GM18520 (cell line): ENCODE data around the gene BBS9.

ENCODE experiments used
- ATAC-seq: cut with Tn5 transposase; IDR thresholded peaks from one replicate; pipeline ENCODE4 v1.9.1; 2021; ENCODE audit not compliant: unreplicated experiment

Gene BBS9

GRCh38 chr7:33536398-33537103 lies 407.2 kb downstream of the BBS9 start:
- no peak for ATAC-seq

DNA sequence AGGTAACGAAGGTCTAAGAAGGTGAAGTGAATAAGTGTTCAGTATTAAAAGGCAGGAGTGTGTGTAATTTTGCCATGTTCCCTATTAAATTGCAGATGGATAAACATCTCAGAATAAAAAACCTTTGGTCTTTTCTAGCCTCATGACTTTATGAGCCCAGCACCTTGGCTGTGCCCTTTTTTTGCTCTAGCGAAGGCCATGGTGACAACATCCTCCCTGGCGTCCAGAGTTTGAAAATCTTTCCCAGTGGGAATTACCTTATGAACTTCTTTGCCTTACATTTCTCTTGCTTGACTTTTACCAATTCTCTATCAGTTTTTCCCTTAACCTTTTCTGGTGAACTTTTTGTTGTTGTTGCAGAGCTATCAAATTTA lies 407.7 kb downstream of the BBS9 start:
- ATAC-seq: no peak

DNA sequence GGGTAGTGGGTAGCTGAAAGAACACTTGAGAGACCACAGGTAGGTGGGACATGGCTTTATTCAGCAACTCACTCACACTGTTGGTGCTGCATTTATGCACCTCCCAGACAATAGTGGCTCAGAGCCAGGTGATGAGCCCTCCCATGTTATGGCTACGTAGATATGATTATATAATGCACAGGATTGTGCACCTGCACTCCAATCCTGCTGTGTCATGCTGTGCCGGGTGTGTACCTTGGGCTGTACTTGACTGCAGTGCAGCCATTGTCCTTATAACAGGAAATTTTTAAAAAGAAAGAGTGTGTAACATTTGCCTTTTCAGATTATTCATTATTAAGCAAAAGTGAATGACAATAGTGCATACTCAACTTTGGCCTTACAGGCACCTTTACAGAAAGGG lies 409.8 kb downstream of the BBS9 start:
- ATAC-seq: no peak

DNA sequence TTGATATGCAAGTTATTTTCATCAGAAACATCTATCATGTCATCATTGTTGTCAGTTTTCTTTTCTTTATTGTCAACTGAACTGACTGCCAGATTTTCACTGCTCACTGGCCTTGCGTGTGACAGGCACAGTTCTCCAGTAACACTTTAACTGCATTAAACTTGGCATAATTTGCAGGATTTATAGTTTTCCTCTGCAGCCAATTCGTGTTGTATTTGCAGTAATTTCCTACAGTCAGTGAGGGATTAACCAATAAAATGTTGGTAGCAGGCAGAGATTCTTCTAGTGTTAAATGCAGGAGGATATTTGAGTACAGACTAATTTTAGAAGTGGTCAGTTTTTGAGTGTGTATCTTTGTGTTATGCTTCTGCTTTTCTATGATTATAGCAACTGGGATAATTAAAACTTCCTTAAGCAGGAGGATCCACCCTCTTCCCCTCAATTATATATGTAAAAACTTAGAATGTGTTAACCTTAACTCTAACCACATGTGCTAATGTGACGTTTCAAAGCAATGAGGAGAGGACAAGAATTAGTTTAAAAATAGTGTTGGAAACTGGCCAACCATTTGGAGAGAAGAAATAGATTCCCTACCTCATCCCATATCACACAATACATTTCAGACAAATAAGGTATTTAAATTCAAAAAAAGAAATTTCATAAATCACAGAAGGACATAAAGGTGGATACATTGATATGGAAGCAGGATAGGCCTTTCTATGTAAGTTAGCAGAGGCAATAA lies 410.5 kb downstream of the BBS9 start:
- no peak for ATAC-seq

DNA sequence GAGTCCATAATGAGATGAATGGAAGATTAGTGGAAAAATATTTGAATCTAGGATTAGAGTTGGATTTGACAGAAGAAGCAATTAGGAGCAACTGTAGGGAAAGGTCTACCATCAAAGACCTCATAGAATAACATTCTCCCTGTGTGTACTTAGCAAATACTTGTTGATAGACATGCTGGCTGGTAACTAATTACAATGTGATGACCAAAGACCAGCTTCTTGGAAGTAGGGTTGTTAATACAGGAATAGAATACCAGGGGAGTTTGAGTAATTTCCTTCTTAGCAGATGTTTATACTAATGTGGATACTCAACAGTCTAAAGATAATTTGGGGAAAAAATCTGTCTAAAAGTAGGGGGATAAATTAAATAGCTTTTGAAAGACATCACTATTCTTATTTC lies 418.5 kb downstream of the BBS9 start:
- ATAC-seq: no peak

DNA sequence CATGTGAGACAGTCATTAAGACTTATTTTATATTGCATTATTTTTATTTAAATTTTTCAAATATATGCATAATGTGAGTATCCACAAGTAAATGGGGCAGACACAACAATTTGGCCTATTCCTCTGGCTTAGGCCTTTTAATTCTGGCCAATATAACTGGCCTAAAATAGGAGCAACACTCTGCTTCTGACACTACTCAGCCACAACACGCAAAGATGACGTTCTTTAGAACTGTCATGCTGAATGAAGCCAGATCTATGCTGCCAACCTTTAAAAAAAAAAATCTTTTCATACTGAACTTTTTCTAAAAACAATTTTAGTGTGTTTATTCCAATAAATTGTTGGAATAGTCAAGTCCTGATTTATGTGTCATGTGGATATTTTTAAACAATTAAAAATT lies 421.0 kb downstream of the BBS9 start:
- ATAC-seq: no peak

DNA sequence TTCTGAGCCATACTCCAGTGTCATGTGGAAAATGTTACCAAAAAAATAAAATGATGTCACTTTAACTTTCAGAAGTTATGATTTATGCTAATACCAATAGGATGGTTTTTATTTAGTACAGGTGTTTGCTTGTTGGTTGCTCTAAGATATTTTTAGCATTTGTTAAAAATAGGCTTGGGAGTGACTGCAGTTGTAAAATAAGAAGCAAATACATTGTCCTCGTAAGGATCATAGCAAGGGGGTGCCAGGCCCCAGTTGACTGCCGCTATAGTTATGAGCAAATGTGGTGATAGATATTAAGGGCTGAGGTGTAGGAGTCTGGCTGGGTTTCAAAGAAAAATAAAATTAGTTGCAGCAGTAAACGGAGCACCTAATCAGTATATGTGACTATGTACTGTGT lies 421.6 kb downstream of the BBS9 start:
- no peak for ATAC-seq

DNA sequence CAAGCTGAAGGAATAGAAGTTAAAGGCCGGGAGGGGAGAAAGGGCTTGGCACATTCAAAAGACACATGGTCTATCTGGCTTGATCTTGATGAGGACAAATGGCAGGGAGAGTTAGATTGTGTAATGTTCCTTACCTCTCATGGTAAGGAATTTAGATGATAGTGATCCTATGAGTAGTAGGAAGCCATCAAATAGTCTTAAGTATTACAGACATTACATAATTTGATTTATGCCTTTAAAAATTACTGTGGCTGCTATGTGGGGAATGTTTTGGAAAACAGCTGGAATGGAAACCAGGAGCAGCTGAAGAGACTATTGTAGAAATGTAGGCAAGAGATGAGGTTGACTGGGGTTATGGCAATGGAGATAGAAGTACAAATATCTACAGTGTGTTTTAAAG lies 424.7 kb downstream of the BBS9 start:
- ATAC-seq: no peak

GRCh38 chr7:33554576-33554975 lies 425.2 kb downstream of the BBS9 start:
- no peak for ATAC-seq

DNA sequence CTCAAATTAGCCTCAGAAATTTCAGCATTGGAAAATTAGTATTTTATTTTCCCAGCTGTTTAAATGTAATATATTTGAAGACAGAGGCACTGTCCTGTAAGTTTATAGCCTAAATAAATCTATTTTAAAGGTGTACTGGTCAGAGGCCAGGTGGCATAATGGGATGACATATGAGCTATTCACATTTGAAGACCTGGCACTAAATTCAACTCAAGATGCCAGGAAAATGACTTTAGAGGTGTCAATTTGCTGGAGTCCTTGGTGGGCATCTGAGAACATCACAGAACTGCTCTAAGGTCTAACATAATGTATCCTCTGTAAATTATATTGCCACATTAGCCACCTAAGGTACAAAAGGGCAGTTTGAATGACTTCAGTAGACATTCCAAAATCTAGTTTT lies 427.1 kb downstream of the BBS9 start:
- no peak for ATAC-seq

- ATAC-seq: no peak
Observed at GRCh38 chr7:33558549-33559323, 429.4 kb downstream of the BBS9 start.

GRCh38 chr7:33559324-33559710 lies 430.0 kb downstream of the BBS9 start:
- ATAC-seq: no peak

DNA sequence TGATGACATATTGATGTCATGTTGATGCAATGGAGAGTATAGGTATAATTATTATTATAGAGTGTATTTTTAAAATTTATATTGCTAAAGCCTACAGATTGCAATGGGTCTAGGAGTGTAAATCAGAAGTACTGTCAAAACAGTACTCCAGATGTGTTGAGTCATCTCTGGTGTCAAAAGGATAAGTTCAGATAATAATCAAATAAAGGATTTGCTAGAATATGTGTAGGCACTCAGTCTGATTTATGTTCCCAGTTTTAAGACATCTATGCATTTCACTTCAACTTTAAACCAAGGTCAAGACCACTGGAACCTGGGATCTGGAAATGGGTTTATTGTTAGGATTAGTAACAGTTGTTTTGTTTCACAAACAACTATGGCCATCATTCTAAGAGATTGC lies 433.6 kb downstream of the BBS9 start:
- no peak for ATAC-seq

DNA sequence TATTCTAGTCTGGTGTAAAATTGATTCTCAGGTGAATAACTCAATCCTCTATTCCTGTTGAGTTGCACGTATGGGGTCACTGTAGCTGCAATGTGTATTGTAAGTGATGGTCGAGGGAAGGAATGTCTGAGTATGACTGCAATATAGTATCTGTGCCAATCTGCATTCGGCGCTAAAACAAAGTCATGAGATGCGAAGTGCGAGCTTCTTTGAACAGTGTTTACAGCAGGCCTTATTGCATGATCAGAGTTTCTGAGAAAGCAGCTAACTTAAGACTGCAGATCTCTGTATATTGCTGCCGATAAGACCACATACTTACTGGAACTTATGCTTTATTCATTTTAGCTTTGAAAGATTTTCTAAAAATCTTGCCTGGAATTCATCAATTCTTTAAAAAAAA lies 434.3 kb downstream of the BBS9 start:
- ATAC-seq: no peak

- ATAC-seq: no peak
Observed at GRCh38 chr7:33578166-33578565, 448.8 kb downstream of the BBS9 start.

GRCh38 chr7:33578881-33579672 lies 449.7 kb downstream of the BBS9 start:
- no peak for ATAC-seq

DNA sequence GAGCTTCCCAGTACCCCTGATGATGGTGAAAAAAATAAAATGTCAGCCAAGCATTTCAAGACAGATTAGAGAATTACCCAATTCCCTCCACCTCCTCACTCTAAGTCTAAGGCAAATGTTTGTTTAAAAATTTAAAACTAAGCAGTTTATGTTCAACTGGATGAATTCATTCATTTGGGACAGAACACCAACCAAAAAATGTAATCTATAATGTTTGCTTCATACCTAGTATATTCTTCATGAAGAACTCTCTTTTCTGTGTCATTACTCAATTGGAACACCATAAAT lies 450.3 kb downstream of the BBS9 start:
- ATAC-seq: no peak

GRCh38 chr7:33581236-33581635 lies 451.9 kb downstream of the BBS9 start:
- no peak for ATAC-seq

DNA sequence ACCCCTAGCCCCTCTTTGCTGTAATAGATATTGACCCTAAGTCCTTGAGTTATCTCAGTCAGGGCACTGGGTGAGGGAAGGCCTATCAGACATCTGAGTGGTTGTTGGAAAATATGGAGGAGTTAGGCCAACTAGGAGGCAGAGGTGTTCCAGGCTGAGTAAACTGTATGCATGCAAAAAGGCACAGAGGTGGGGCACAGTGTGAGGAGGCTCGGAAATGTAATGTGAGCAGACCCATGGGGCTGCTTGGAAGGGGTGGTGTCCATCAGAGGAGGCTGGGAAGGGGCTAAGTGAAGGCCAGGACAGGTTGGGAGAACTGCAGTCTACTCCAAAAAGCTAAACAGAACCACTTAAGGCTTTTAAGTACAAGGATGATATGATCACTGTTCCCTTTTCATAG lies 452.7 kb downstream of the BBS9 start:
- ATAC-seq: no peak

DNA sequence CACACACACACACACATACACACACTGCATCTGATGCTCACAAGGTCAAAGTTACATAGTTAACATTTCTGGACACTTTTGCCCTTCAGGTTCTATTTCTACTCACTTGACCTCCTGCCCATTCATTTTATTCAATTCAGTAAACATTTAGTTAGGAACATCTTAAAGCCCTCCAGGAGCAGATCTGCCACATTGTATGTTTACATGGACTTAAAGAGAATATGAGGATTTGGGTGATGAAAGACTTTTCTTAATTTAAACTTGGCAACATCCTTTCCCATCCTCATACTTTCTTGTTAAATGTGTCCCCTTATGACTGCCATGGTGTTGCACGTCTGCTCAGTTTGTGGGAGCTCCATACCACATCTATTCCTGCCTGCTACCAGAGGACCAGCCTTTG lies 453.2 kb downstream of the BBS9 start:
- ATAC-seq: no peak

GRCh38 chr7:33589911-33590310 lies 460.5 kb downstream of the BBS9 start:
- ATAC-seq: no peak

DNA sequence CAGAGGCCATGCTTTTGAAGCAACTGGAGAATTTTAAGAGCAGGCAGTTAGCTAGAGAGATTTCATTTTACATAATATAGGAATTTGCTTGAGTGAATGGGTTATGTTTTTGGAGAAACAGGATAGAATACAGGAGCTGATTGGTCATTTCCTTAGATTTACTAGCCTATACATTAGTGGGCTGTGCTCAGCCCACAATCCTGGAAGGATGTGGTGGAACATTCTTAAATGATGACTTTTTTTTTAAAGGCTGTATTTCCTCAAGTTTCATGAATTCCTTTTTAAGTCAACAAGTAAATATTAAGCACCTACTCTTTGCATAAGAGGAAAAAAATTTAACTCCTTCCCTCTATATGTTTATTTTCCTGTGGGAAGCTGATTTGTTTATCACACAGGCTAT lies 461.6 kb downstream of the BBS9 start:
- no peak for ATAC-seq
